Smooth muscle cell (in vitro differentiated cells): Measurements from ENCODE around the gene GALC. TPM values are rescaled to one million over a fixed set of nuclear protein-coding genes. Genes with fewer than 3 reads are reported as not detected.
A peak's percentile ranks its signal among the peaks of the same experiment; 100 is the strongest.

Experiments used
- DNase-seq: peaks from one replicate; lab custom pipeline; 2025; ENCODE audit not compliant: unreplicated experiment; lab: John Stamatoyannopoulos, UW
- H2AFZ ChIP-seq: fragments of 200-600 bp; sonication (generic); 2 replicates; pipeline ENCODE4 v1.6.0; 2016; ENCODE audit warnings: antibody characterized with exemption, low read depth, mild to moderate bottlenecking
- H3F3A ChIP-seq: fragments of 200-600 bp; sonication (generic); 2 replicates; pipeline ENCODE4 v1.6.0; 2017; ENCODE audit warnings: antibody characterized with exemption, low read depth
- H3K27ac ChIP-seq: fragments of 200-600 bp; sonication (generic); 2 replicates; pipeline ENCODE4 v1.5.1; 2016; ENCODE audit warnings: low read depth, mild to moderate bottlenecking
- H3K27me3 ChIP-seq: fragments of 200-600 bp; sonication (generic); 2 replicates; pipeline ENCODE4 v1.6.1; 2016; ENCODE audit warnings: low read depth, mild to moderate bottlenecking
- H3K36me3 ChIP-seq: fragments of 200-600 bp; sonication (generic); 2 replicates; pipeline ENCODE4 v1.5.1; 2016; ENCODE audit warnings: low read depth
- H3K4me1 ChIP-seq: fragments of 200-600 bp; sonication (generic); 2 replicates; pipeline ENCODE4 v1.5.1; 2016; ENCODE audit warnings: low read depth
- H3K4me2 ChIP-seq: fragments of 200-600 bp; sonication (generic); 2 replicates; pipeline ENCODE4 v1.6.0; 2016; ENCODE audit warnings: mild to moderate bottlenecking
- H3K4me3 ChIP-seq: fragments of 200-600 bp; sonication (generic); 2 replicates; pipeline ENCODE4 v1.5.1; 2016; ENCODE audit warnings: mild to moderate bottlenecking
- H3K79me2 ChIP-seq: fragments of 200-600 bp; sonication (generic); 2 replicates; pipeline ENCODE4 v1.6.0; 2016; ENCODE audit warnings: low read depth, mild to moderate bottlenecking
- H3K9ac ChIP-seq: fragments of 200-600 bp; sonication (generic); 2 replicates; pipeline ENCODE4 v1.6.0; 2016; ENCODE audit warnings: low read depth
- H3K9me3 ChIP-seq: fragments of 200-600 bp; sonication (generic); replicated peaks from 2 replicates; pipeline ENCODE4 v1.5.1; 2016; ENCODE audit warnings: low read depth
- H4K20me1 ChIP-seq: fragments of 200-600 bp; sonication (generic); 2 replicates; pipeline ENCODE4 v1.6.0; 2016; ENCODE audit warnings: low read depth
- CTCF ChIP-seq: fragments of 200-600 bp; sonication (generic); IDR thresholded peaks from 2 replicates; pipeline ENCODE4 v1.5.1; 2017; ENCODE audit warnings: borderline replicate concordance, mild to moderate bottlenecking, antibody characterized with exemption; ENCODE audit not compliant: insufficient read depth, poor library complexity, severe bottlenecking
- WGBS: methylation state at CpG from one replicate; pipeline ENCODE4 v1.1.7; 2016; ENCODE audit warnings: low lambda C conversion rate; 5-methylcytosine and 5-hydroxymethylcytosine counted together
- polyA plus RNA-seq: library from polyadenylated mRNA; unstranded; fragments of >200 nt; fragmentation: Nextera tagmentation; extraction: Ambion mirVana; gene quantifications from 2 replicates; pipeline ENCODE4 v1.2.1, GENCODE V29; 2016
- total RNA-seq: library from RNA; depleted of rRNA; stranded (reverse); fragments of >200 nt; gene quantifications from 2 replicates; pipeline ENCODE4 v1.2.3, GENCODE V29; 2014

Gene GALC
- total and polyA plus RNA-seq, 2 experiments from 2014 or later: 18.6 to 31.0 TPM

GRCh38 chr14:87955501-87955900 is 37.5 kb downstream of the GALC start:
- TF ChIP-seq CTCF: no peak

GRCh38 chr14:87952307-87953094 is 40.5 kb downstream of the GALC start:
- H3K27me3 ChIP-seq: no peaks in the 10 kb centered on the region
- H3K4me1 ChIP-seq: no peaks in the 10 kb centered on the region
- H3K9me3 ChIP-seq: no peaks in the 10 kb centered on the region
- H3K4me2 ChIP-seq: no peak overlapping the region
- no peaks in the 10 kb centered on the region for H3F3A ChIP-seq
- H3K27ac ChIP-seq: no peak overlapping the region
- no peak overlapping the region for H2AFZ ChIP-seq
- WGBS: 90% methylated on average over 3 of the region's 3 CpGs
- no peaks in the 10 kb centered on the region for H4K20me1 ChIP-seq
- H3K4me3 ChIP-seq: no peak overlapping the region
- H3K9ac ChIP-seq: no peak overlapping the region
- no peaks in the 10 kb centered on the region for H3K36me3 ChIP-seq
- no peak for DNase-seq
- TF ChIP-seq CTCF: no peak
- no peaks in the 10 kb centered on the region for H3K79me2 ChIP-seq

More at GRCh38 chr14:87955501-87955900, 37.5 kb downstream of the GALC start:
- H2AFZ ChIP-seq: no peak overlapping the region
- H4K20me1 ChIP-seq: no peaks in the 10 kb centered on the region
- no peak overlapping the region for H3K4me2 ChIP-seq
- H3K9me3 ChIP-seq: no peaks in the 10 kb centered on the region
- H3K79me2 ChIP-seq: no peaks in the 10 kb centered on the region
- no peak overlapping the region for H3K4me3 ChIP-seq
- H3K9ac ChIP-seq: no peak overlapping the region
- H3K27me3 ChIP-seq: no peaks in the 10 kb centered on the region
- no peaks in the 10 kb centered on the region for H3K4me1 ChIP-seq
- WGBS: 82% methylated on average over 6 of the region's 6 CpGs
- DNase-seq: no peak
- H3F3A ChIP-seq: no peaks in the 10 kb centered on the region
- no peaks in the 10 kb centered on the region for H3K36me3 ChIP-seq
- H3K27ac ChIP-seq: no peak overlapping the region

GRCh38 chr14:87944987-87945604 is 47.9 kb downstream of the GALC start:
- no peak overlapping the region for H3K27ac ChIP-seq
- DNase-seq: no peak
- no peaks in the 10 kb centered on the region for H4K20me1 ChIP-seq
- H3K79me2 ChIP-seq: no peaks in the 10 kb centered on the region
- no peaks in the 10 kb centered on the region for H3F3A ChIP-seq
- H3K9ac ChIP-seq: no peak overlapping the region
- no peaks in the 10 kb centered on the region for H3K36me3 ChIP-seq
- no peaks in the 10 kb centered on the region for H3K4me1 ChIP-seq
- H3K4me2 ChIP-seq: no peak overlapping the region
- no peaks in the 10 kb centered on the region for H3K9me3 ChIP-seq
- WGBS: 29% methylated on average over 4 of the region's 4 CpGs
- no peak overlapping the region for H3K4me3 ChIP-seq
- H2AFZ ChIP-seq: no peak overlapping the region
- H3K27me3 ChIP-seq: no peaks in the 10 kb centered on the region
- TF ChIP-seq CTCF: peak; percentile 67

GRCh38 chr14:87940894-87941293 is 52.1 kb downstream of the GALC start:
- Histone ChIP-seq H3F3A (no peaks in the 10 kb centered on the region), H2AFZ (no peak overlapping the region), H3K4me1 (no peaks in the 10 kb centered on the region), H3K4me3 (no peak overlapping the region), H4K20me1 (no peaks in the 10 kb centered on the region), H3K4me2 (no peak overlapping the region), H3K27me3 (no peaks in the 10 kb centered on the region), H3K79me2 (no peaks in the 10 kb centered on the region), H3K9ac (no peak overlapping the region), H3K27ac (no peak overlapping the region), H3K9me3 (no peaks in the 10 kb centered on the region), H3K36me3 (no peaks in the 10 kb centered on the region)
- TF ChIP-seq CTCF: no peak
- WGBS: 85% methylated on average over 2 of the region's 2 CpGs
- no peak for DNase-seq
